MM.1S (cell line): ENCODE measurements around the gene STK26.

Experiments
- CTCF ChIP-seq: fragments of 300-600 bp; sonication (generic); IDR thresholded peaks from 2 replicates; pipeline ENCODE4 v1.5.1; 2016; ENCODE audit warnings: antibody characterized with exemption, low read length, mixed read lengths
- EZH2phosphoT487 ChIP-seq: fragments of 300-600 bp; sonication (generic); IDR thresholded peaks from 2 replicates; pipeline ENCODE4 v1.6.1; 2018; ENCODE audit warnings: antibody characterized with exemption, low read length

GRCh38 chrX:132085786-132086185 is 62.7 kb downstream of the STK26 start:
- no peak for TF ChIP-seq CTCF
- TF ChIP-seq EZH2phosphoT487 = no peak
